ENCODE results near the gene FARSA. TPM values are rescaled to one million over a fixed set of nuclear protein-coding genes. Genes with fewer than 3 reads are reported as not detected.

Gene FARSA
- total RNA-seq, 1 experiment from 2014 or later: 120 TPM

GRCh38 chr19:12884202-12884601 is 49.3 kb downstream of the FARSA start:
- in situ Hi-C loops (cut with HindIII; ENCODE audit: low pct_unique_long_range_greater_than_20kb, low sequenced_read_pairs): no loop called here
- no peak for DNase-seq (ENCODE audit: low read depth)

- in situ Hi-C loops (cut with HindIII; ENCODE audit: low pct_unique_long_range_greater_than_20kb, low sequenced_read_pairs): no loop called here
Observed at GRCh38 chr19:12882589-12882988, 50.9 kb downstream of the FARSA start.

GRCh38 chr19:12881172-12881808 is 52.2 kb downstream of the FARSA start, which contains the start of gene DNASE2:
TSS of gene DNASE2 (minus strand) at chr19:12881449. CDS start at chr19:12881375, 74 bp downstream.
- in situ Hi-C loops (cut with HindIII; ENCODE audit: low pct_unique_long_range_greater_than_20kb, low sequenced_read_pairs): no loop called here
- peak; percentile 89 for DNase-seq (ENCODE audit: low read depth)

More at GRCh38 chr19:12882589-12882988, 50.9 kb downstream of the FARSA start:
- DNase-seq (ENCODE audit: low read depth): no peak

- in situ Hi-C loops (cut with HindIII; ENCODE audit: low pct_unique_long_range_greater_than_20kb, low sequenced_read_pairs): no loop called here
Observed at GRCh38 chr19:12880551-12881171, 52.9 kb downstream of the FARSA start.

GRCh38 chr19:12875086-12875485 is 58.4 kb downstream of the FARSA start:
- in situ Hi-C loops (cut with HindIII; ENCODE audit: low pct_unique_long_range_greater_than_20kb, low sequenced_read_pairs): no loop called here
- no peak for DNase-seq (ENCODE audit: low read depth)

More at GRCh38 chr19:12880551-12881171, 52.9 kb downstream of the FARSA start:
- no peak for DNase-seq (ENCODE audit: low read depth)

GRCh38 chr19:12873891-12874745 is 59.4 kb downstream of the FARSA start:
- DNase-seq (ENCODE audit: low read depth): no peak
- in situ Hi-C loops (cut with HindIII; ENCODE audit: low pct_unique_long_range_greater_than_20kb, low sequenced_read_pairs): no loop called here

- in situ Hi-C loops (cut with HindIII; ENCODE audit: low pct_unique_long_range_greater_than_20kb, low sequenced_read_pairs): no loop called here
- peak; percentile 62 for DNase-seq (ENCODE audit: low read depth)
Observed at GRCh38 chr19:12872941-12873890, 60.3 kb downstream of the FARSA start.

Other genes starting within 250 kb of the FARSA start
- not detected in 2 replicates for gene GNG14, start 245.7 kb downstream of the FARSA start, total RNA-seq (2014; rRNA removed; shearing (Covaris generic); ENCODE audit: low replicate concordance)
- 43.4 and 44.8 TPM in 2 replicates for gene FBXW9, start 237.1 kb downstream of the FARSA start, total RNA-seq (2014; rRNA removed; shearing (Covaris generic); ENCODE audit: low replicate concordance)
- gene TNPO2, start 209.8 kb downstream of the FARSA start, total RNA-seq (2014; rRNA removed; shearing (Covaris generic); ENCODE audit: low replicate concordance): 35.2 and 39.7 TPM in 2 replicates
- 607 and 626 TPM in 2 replicates for gene TRIR, start 199.0 kb downstream of the FARSA start, total RNA-seq (2014; rRNA removed; shearing (Covaris generic); ENCODE audit: low replicate concordance)
- gene GET3, start 196.2 kb downstream of the FARSA start, total RNA-seq (2014; rRNA removed; shearing (Covaris generic); ENCODE audit: low replicate concordance): 210 and 211 TPM in 2 replicates
- not detected in 2 replicates for gene BEST2, start 181.9 kb downstream of the FARSA start, total RNA-seq (2014; rRNA removed; shearing (Covaris generic); ENCODE audit: low replicate concordance)
- 17.8 and 18.1 TPM in 2 replicates for gene HOOK2, start 158.2 kb downstream of the FARSA start, total RNA-seq (2014; rRNA removed; shearing (Covaris generic); ENCODE audit: low replicate concordance)
- 63.3 and 74.5 TPM in 2 replicates for gene JUNB, start 142.2 kb downstream of the FARSA start, total RNA-seq (2014; rRNA removed; shearing (Covaris generic); ENCODE audit: low replicate concordance)
- gene PRDX2, start 131.9 kb downstream of the FARSA start, total RNA-seq (2014; rRNA removed; shearing (Covaris generic); ENCODE audit: low replicate concordance): not detected in 2 replicates
- gene THSD8, start 131.6 kb downstream of the FARSA start, total RNA-seq (2014; rRNA removed; shearing (Covaris generic); ENCODE audit: low replicate concordance): not detected in 2 replicates
- gene RNASEH2A, start 127.1 kb downstream of the FARSA start, total RNA-seq (2014; rRNA removed; shearing (Covaris generic); ENCODE audit: low replicate concordance): 94.5 and 126 TPM in 2 replicates
- gene RTBDN, start 99.1 kb downstream of the FARSA start, total RNA-seq (2014; rRNA removed; shearing (Covaris generic); ENCODE audit: low replicate concordance): not detected in 2 replicates
- 1.8 and 20.8 TPM in 2 replicates for gene MAST1, start 95.2 kb downstream of the FARSA start, total RNA-seq (2014; rRNA removed; shearing (Covaris generic); ENCODE audit: low replicate concordance)
- gene DNASE2, start 52.3 kb downstream of the FARSA start, total RNA-seq (2014; rRNA removed; shearing (Covaris generic); ENCODE audit: low replicate concordance): 68.6 and 83.9 TPM in 2 replicates
- 3.5 TPM in 1 of 2 replicates, not detected in the other for gene KLF1, start 46.5 kb downstream of the FARSA start, total RNA-seq (2014; rRNA removed; shearing (Covaris generic); ENCODE audit: low replicate concordance)
- gene GCDH, start 42.6 kb downstream of the FARSA start, total RNA-seq (2014; rRNA removed; shearing (Covaris generic); ENCODE audit: low replicate concordance): 38.0 and 66.1 TPM in 2 replicates
- 4.0 TPM in 2 replicates for gene SYCE2, start 14.4 kb downstream of the FARSA start, total RNA-seq (2014; rRNA removed; shearing (Covaris generic); ENCODE audit: low replicate concordance)
- gene CALR, start 4.9 kb upstream of the FARSA start, total RNA-seq (2014; rRNA removed; shearing (Covaris generic); ENCODE audit: low replicate concordance): 846 and 992 TPM in 2 replicates
- 211 and 217 TPM in 2 replicates for gene RAD23A, start 12.2 kb upstream of the FARSA start, total RNA-seq (2014; rRNA removed; shearing (Covaris generic); ENCODE audit: low replicate concordance)
- 102 and 117 TPM in 2 replicates for gene GADD45GIP1, start 23.5 kb upstream of the FARSA start, total RNA-seq (2014; rRNA removed; shearing (Covaris generic); ENCODE audit: low replicate concordance)
- gene DAND5, start 35.9 kb upstream of the FARSA start, total RNA-seq (2014; rRNA removed; shearing (Covaris generic); ENCODE audit: low replicate concordance): not detected in 2 replicates
- 1.2 and 4.5 TPM in 2 replicates for gene NFIX, start 61.8 kb upstream of the FARSA start, total RNA-seq (2014; rRNA removed; shearing (Covaris generic); ENCODE audit: low replicate concordance)
- gene LYL1, start 169.1 kb upstream of the FARSA start, total RNA-seq (2014; rRNA removed; shearing (Covaris generic); ENCODE audit: low replicate concordance): not detected in 2 replicates
- 107 and 166 TPM in 2 replicates for gene TRMT1, start 183.0 kb upstream of the FARSA start, total RNA-seq (2014; rRNA removed; shearing (Covaris generic); ENCODE audit: low replicate concordance)
- 59.3 and 86.8 TPM in 2 replicates for gene NACC1, start 184.6 kb upstream of the FARSA start, total RNA-seq (2014; rRNA removed; shearing (Covaris generic); ENCODE audit: low replicate concordance)
- 172 and 177 TPM in 2 replicates for gene STX10, start 216.7 kb upstream of the FARSA start, total RNA-seq (2014; rRNA removed; shearing (Covaris generic); ENCODE audit: low replicate concordance)
- gene IER2, start 216.7 kb upstream of the FARSA start, total RNA-seq (2014; rRNA removed; shearing (Covaris generic); ENCODE audit: low replicate concordance): 29.3 and 37.1 TPM in 2 replicates

Measured in Caki2 (cell line).